CD4-positive, alpha-beta T cell treated with Interferon alpha-2 for 1 hour (primary cell): ENCODE measurements around the gene TACSTD2.
"Not testable (repeated sequence)": the region's sequence is repeated elsewhere in the genome, so short reads cannot be mapped to it uniquely, and the experiment has no call there.

Source experiments
- DNase-seq, 2 donors: peaks; one replicate each; pipeline ENCODE4 v3.0.0-alpha.2; 2020 to 2022

The TACSTD2 gene

DNA sequence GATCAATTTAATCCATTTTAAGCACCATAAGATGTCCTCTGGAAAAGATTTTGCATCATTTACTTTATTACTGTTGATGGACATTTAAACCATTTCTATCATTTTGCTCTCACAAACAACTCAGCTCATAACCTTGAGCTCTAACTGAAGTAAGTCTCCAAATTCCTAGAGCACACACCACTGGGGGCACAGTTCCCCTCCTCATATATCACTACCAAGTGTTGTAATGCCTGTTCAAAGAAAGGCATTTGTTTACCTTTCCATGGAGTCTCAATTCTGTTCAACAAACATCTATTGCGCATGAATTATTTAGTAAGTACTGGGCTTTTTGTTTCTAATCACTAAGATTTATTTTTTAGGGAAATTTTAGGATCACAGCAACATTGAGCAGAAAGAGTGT, 21.7 kb downstream of the TACSTD2 start:
- DNase-seq: no peak

DNA sequence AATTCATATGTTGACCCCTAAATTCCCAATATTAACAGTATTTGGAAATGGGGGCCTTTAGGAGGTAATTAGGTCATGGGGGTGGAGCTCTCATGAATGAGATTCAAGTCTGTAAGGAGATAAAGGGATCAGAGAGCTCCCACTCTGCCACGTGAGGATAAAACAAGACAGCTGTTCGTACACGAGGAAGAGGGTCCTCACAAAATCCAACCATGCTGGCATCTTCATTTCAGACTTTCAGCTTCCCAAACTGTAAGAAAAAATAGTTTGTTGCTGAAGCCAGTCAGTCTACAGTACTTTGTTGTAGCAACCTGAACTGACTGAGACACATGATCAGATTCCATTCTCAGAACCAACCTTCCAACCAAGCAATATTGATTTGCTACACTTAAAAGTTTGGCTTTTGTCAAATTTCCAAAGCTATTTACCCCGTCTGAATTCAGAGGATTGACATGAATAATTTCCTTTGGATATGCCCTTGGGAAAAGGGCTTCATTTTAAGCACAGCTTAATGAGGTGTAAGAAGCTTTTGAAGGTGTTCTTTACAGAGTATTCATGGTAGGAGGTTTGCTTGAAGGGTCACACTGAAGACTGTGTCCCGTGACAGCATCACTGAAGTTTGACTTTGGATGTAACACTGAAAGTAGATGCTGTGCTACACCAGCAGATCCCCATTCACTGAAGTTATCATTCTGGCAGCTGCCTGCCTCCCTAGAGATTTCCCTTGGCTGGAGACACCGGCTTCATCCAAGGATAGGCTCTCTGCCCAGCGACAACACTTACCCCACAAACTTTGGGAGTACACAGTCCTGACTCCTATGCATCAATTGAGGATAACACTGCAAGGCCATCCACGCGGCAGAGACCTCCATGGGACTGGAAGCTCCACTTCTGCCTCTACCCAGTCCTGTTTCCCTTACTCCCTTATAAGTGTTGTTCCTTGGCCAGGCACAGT, 25.6 kb downstream of the TACSTD2 start:
- DNase-seq: no peak

DNA sequence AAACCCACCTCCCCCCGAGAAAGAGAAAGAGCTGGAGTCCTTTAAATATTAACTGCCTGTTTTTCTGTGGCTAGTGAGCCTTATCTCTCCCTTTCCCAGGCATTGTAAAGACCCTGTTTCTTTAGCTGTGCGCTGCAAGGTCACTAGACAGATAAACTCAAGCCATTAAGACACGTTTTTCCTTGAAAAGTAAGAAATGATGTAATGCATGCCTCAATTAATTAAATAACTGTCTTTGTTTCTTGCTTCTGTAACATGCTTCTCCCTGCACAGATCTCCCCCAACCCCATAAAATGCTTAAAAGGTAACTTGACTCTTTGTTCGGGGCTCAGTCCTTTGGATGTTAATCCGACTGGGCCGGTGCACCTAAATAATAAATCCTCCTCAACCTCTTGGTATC, 27.8 kb downstream of the TACSTD2 start:
- DNase-seq: not testable (repeated sequence)

DNA sequence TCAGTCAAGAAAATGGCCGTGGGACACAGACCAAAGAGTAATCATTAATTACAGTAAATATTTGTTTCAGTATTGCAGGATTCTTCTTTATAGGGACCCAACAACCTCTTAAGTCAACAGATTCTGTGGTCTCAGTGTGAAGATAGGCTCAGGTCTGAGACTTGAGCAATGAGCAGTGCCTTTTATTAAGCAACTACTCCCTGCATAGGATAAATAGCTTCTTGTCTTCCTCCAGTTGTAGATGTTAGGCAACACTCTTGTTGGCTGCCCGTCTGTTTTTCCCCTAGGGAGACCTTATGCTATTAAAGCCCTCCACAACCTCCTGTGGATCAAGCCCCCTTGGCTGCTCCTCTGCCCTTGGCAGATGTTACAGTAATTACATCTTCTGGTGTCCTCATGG, 28.7 kb downstream of the TACSTD2 start:
- no peak for DNase-seq

DNA sequence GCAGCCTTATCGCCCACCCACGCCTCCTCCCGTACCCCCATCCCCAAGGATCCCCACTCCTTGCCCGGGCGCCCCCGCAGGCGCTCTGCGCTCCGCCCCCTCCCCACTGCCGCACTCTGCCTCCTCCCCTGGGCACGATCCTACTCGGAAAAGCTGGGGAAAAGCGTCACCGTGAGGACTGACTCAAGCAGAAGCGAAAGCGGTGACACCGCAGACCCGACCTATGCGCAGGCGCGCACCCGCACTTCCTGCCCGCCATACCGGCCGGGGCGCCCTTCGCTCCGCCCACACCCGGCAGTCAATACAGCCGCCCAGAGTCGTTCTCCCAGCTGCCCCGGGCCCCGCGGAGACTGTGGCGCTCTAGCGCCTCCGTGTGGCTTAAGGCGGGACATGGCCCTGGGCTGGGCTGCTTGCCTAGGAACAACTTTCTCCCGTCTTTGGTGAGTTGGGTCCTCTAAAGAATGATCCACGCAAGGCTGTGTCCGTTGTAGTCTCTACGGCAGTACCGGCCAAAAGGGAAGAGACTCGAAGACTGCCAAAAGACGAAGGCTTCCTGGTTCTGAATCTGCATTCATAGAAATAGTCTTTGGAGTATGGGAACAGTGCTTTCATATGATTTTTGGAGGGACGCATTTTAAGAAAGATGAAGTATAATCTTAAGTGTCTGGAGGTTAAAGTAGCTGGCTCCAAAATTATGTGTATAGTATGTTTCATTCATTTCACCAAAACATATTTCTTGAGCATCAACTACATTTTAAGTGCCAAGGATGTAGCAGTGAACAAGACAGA, 30.3 kb downstream of the TACSTD2 start, which contains the start of gene OMA1:
Gene OMA1, minus strand, starts transcription at position 207 of the 789 bp plus-strand sequence. CDS start 7,432 bp downstream, outside the sequence.
- DNase-seq: peak; percentile 98

DNA sequence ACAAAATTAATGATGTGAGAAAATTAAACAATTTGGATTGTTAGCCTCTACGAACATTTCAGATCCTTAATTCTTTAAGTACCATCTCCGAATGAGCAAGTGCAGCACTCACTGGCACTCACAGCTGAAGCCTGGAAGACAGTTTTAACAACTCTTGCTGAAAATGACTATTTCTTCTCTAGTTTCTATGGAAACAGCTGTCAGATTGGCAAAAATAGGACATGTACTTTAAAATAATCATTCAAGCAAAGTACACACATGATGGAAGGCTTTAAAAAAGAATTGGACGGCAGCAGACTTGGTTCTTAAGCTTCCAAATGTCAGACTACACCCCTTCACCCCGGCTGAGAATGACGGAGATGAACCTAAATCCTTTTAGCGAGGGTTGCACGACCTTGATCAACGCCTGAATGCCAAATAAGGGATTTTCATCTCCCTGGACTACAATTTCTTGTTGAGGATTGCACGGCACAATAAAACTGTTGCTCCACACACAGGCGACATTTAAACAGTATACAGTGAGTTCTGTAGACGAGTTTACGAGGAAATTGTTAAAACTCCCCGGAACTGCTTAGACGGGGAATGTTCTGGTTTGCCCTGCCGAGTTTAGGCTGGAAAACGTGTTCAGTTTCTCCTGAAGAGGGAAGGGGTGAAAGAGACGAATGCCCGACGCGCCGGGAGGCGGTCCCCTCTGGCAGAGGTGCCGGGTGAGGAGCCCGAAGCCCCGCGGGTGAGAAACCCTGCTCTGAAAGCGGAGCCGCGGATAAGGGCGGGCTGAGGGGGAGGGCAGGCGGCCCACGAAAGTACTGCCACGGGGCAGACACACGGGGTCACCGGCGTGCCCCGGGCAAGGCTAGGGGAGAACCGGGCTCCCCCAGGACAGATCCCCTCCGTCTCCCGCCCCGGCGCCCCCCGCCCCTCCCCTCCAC, 31.2 kb downstream of the TACSTD2 start:
- peak; percentile 85 for DNase-seq

DNA sequence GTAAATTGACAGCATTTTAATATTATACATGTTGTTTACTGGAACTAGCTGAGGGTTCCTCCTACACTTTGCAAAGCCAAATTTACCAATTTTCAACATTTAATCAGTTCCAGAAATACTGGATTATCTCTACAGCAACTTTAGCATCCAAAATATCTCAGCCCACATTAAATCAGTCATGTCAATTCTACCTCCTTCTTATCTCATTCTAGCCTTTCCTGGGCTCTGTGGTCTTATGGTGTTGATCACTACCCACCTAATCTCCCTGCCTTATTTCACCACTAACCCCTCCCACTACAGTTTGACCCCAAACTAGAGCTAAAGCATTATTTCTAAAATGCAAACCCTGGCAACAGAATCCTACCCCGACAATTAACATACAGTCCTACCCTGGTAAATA, 33.8 kb downstream of the TACSTD2 start:
- no peak for DNase-seq

DNA sequence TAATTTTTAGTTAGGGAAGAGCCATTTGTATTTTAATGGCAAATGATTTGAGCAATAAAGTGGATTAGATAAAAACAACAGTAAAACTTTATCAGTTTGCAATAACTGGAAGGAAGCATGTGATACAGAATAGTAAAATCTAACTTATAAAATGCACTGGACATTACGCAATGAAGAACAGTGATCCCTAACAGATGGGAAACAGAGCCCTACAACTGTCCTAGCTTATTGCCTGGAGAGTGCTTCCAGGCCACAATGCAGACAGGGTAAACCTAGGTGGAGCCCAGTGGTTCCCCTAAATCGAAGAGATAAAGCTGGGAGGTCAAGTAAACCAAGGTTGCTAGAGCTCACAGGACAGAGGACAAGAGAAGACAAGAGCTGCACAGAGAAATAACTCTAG, 37.5 kb downstream of the TACSTD2 start:
- no peak for DNase-seq

DNA sequence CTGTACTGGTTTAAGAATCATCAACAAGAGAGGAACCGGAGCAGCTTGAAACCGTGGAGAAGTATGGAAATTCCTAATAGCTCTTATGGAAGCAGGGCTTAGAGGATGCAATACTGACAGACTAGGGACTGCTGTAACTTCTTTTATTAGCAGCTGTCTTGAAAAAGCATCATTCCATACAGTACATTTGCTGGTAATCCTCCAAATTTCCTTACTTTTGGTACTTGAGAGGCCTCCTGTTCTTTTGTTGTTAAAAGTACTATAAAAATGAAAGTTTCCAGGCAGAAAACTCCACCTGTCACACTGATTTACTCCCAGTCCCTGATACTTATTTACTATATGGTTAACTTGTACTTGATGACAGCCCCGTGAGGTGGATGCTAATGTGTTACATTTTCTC, 38.2 kb downstream of the TACSTD2 start:
- no peak for DNase-seq

DNA sequence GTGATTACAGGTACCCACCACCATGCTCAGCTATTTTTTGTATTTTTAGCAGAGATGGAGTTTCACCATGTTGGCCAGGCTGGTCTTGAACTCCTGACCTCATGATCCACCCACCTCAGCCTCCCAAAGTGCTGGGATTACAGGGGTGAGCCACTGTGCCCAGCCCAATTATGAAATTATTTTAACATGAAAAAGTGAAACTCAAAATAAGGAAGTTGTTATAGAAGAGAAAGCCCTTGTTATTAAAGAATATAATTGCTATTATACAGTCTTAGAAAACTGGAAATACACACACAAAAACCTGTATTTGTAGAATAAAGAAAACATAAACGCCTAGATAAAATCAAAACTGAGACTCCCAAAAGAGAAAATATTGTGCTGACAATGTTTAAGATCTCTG, 45.2 kb downstream of the TACSTD2 start:
- DNase-seq: not testable (repeated sequence)

DNA sequence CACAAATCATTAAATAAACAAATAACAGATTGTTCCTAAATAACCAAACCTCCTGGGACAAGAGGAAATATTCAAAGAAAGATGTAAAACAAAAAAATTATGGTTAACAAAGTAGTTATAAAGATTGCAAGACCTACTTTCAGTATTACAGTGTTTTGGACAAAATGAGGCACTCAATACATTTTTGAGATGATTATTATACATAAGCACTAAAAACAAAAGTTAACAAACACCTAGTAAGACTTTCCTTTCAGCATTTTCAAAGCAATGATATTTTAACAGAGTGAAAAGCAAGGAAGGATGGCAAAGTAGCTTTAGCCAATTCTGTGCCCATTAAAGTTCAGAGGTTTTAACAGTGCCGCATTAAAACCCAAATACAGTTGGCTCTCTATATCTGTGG, 47.8 kb downstream of the TACSTD2 start:
- DNase-seq: no peak

DNA sequence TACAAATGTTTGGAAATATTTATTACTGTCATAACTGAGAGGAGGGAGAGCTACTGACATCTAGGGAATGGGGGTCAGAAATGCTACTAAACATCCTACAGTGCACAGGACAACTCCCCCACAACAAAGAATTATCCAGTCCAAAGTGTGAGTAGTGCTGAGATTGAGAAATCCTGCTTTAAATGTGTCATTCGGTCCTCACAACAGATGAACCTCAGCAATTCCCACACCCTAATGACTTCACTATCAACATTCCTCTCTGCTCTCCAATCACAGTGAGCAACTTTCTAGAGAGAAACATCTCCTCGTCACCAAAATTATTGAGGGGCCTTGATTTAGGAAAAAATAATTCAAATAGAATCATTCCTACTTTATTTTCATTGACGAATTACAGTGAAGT, 48.5 kb downstream of the TACSTD2 start:
- no peak for DNase-seq
